ENCODE data around the gene TERT. TPM values are rescaled to one million over a fixed set of nuclear protein-coding genes. Genes with fewer than 3 reads are reported as not detected.
"Not testable (repeated sequence)": the region's sequence is repeated elsewhere in the genome, so short reads cannot be mapped to it uniquely, and the experiment has no call there.

Gene TERT
- total RNA-seq, 2 experiments from 2014 or later = 156 to 198 TPM

- H3K36me3 ChIP-seq (ENCODE audit: insufficient read depth, low read length) = peaks cover 90% of the 10 kb centered on the region
- ChIA-PET POLR2A (interaction anchor here (1.3 kb wide), 1 partner anchor 40 kb away, joined by 3 read pairs; no protein-coding TSS in a partner anchor), CTCF (ENCODE audit: unreplicated experiment) (interaction anchor here (0.6 kb wide), 1 partner anchor 210 kb away, joined by 3 read pairs; no protein-coding TSS in a partner anchor)
- TF ChIP-seq EZH2phosphoT487 (IDR thresholded peaks at IDR 0.05; ENCODE audit: borderline replicate concordance, low read depth, low read length) = no peak
- TF ChIP-seq, protein P1, sequence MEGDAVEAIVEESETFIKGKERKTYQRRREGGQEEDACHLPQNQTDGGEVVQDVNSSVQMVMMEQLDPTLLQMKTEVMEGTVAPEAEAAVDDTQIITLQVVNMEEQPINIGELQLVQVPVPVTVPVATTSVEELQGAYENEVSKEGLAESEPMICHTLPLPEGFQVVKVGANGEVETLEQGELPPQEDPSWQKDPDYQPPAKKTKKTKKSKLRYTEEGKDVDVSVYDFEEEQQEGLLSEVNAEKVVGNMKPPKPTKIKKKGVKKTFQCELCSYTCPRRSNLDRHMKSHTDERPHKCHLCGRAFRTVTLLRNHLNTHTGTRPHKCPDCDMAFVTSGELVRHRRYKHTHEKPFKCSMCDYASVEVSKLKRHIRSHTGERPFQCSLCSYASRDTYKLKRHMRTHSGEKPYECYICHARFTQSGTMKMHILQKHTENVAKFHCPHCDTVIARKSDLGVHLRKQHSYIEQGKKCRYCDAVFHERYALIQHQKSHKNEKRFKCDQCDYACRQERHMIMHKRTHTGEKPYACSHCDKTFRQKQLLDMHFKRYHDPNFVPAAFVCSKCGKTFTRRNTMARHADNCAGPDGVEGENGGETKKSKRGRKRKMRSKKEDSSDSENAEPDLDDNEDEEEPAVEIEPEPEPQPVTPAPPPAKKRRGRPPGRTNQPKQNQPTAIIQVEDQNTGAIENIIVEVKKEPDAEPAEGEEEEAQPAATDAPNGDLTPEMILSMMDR (conservative IDR thresholded peaks at IDR 0.05; ENCODE audit: low read length) = no peak
- no peak overlapping the region for H3K4me2 ChIP-seq (ENCODE audit: low read length)
- no peak overlapping the region for H3K27ac ChIP-seq (ENCODE audit: low read depth, low read length, poor library complexity, severe bottlenecking)
- BruUV-seq (replicated peaks) = no TSS peak
- no peaks in the 10 kb centered on the region for H3K9me2 ChIP-seq (ENCODE audit: insufficient read depth, low read length)
- DNase-seq (ENCODE audit: low spot score) = no peak
- peaks cover 4% of the 10 kb centered on the region; the same call in 1 of the 2 replicates for H4K20me1 ChIP-seq (ENCODE audit: insufficient read depth, low read length)
- no peaks in the 10 kb centered on the region for H3K4me1 ChIP-seq (ENCODE audit: insufficient read depth, low read length, poor library complexity, severe bottlenecking)
- peaks cover 55% of the 10 kb centered on the region for H3K79me2 ChIP-seq (ENCODE audit: insufficient read depth, low read depth, low read length)
- no peak overlapping the region for H2AFZ ChIP-seq (ENCODE audit: low read length)
- intact Hi-C loops (cut with micrococcal nuclease; ENCODE audit: unreplicated experiment) = no loop called here
- no peaks in the 10 kb centered on the region for H3K9me3 ChIP-seq (ENCODE audit: low read length)
- H3K4me3 ChIP-seq (ENCODE audit: low read depth, low read length, poor library complexity, severe bottlenecking) = no peak overlapping the region
Observed at GRCh38 chr5:1277331-1277730, 17.5 kb downstream of the TERT start.

DNA sequence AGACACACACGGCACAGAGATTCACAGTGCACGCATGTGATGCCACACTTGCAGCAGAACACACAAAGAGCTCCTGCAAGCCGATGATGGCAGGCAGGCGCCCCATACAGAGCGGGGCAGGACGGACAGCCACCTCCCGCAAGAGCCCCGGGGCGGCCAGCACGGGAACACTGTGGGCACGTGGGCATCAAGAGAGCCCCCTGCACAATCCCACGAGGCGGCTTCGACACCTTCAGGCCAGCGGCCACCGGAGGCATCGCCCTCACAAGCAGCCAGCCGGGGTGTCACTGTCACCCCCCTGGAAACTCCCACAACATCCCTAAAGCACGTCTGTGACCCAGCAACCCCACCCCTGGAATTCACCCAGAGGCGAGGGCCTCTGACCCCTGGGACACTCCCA lies 17.9 kb downstream of the TERT start:
- H3K27ac ChIP-seq (ENCODE audit: low read depth, low read length, poor library complexity, severe bottlenecking) = no peak overlapping the region
- DNase-seq (ENCODE audit: low spot score) = no peak
- peaks cover 4% of the 10 kb centered on the region; the same call in 1 of the 2 replicates for H4K20me1 ChIP-seq (ENCODE audit: insufficient read depth, low read length)
- POLR2A ChIA-PET = interaction anchor here (1.3 kb wide), 1 partner anchor 40 kb away, joined by 3 read pairs; no protein-coding TSS in a partner anchor
- CTCF ChIA-PET (ENCODE audit: unreplicated experiment) = interaction anchor here (0.6 kb wide), 1 partner anchor 210 kb away, joined by 3 read pairs; no protein-coding TSS in a partner anchor
- no peaks in the 10 kb centered on the region for H3K9me3 ChIP-seq (ENCODE audit: low read length)
- no peaks in the 10 kb centered on the region for H3K9me2 ChIP-seq (ENCODE audit: insufficient read depth, low read length)
- no peak overlapping the region for H2AFZ ChIP-seq (ENCODE audit: low read length)
- peaks cover 90% of the 10 kb centered on the region for H3K36me3 ChIP-seq (ENCODE audit: insufficient read depth, low read length)
- no TSS peak for BruUV-seq (replicated peaks)
- H3K79me2 ChIP-seq (ENCODE audit: insufficient read depth, low read depth, low read length) = peaks cover 51% of the 10 kb centered on the region
- H3K4me3 ChIP-seq (ENCODE audit: low read depth, low read length, poor library complexity, severe bottlenecking) = no peak overlapping the region
- intact Hi-C loops (cut with micrococcal nuclease; ENCODE audit: unreplicated experiment) = no loop called here
- H3K4me2 ChIP-seq (ENCODE audit: low read length) = no peak overlapping the region
- H3K4me1 ChIP-seq (ENCODE audit: insufficient read depth, low read length, poor library complexity, severe bottlenecking) = no peaks in the 10 kb centered on the region
- TF ChIP-seq, protein P1 (conservative IDR thresholded peaks at IDR 0.05; ENCODE audit: low read length) = no peak
- no peak for TF ChIP-seq EZH2phosphoT487 (IDR thresholded peaks at IDR 0.05; ENCODE audit: borderline replicate concordance, low read depth, low read length)

DNA sequence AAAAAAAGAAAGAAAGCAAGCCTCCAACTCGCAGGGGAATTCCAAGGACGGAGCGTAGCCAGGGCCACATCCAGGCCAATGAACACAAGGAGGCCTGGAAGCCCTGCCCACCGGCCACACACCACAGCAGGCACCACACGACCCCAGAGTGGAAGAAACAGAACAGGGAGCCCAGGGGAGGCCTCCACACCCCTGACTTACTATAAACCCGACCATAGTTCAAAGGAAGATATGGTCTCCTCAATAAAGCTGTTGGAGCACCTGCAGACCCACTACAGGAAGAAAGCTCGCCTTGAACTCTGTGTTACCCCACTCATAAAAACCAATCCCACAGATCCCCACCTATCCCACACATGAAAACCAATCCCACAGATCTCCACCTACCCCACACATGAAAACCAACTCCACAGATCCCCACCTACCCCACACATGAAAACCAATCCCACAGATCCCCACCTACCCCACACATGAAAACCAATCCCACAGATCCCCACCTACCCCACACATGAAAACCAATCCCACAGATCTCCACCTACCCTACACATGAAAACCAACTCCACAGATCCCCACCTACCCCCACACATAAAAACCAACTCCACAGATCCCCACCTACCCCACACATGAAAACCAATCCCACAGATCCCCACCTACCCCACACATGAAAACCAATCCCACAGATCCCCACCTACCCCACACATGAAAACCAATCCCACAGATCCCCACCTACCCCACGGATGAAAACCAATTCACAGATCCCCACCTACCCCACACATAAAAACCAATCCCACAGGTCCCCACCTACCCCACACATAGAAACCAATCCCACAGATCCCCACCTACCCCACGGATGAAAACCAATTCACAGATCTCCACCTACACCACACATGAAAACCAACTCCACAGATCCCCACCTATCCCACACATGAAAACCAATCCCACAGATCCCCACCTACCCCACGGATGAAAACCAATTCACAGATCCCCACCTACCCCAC lies 19.2 kb downstream of the TERT start:
- H3K4me2 ChIP-seq (ENCODE audit: low read length); H4K20me1 ChIP-seq (ENCODE audit: insufficient read depth, low read length); DNase-seq (ENCODE audit: low spot score); CTCF ChIA-PET (ENCODE audit: unreplicated experiment); BruUV-seq (replicated peaks); H2AFZ ChIP-seq (ENCODE audit: low read length); H3K9me3 ChIP-seq (ENCODE audit: low read length); POLR2A ChIA-PET; H3K4me3 ChIP-seq (ENCODE audit: low read depth, low read length, poor library complexity, severe bottlenecking); intact Hi-C loops (cut with micrococcal nuclease; ENCODE audit: unreplicated experiment); H3K4me1 ChIP-seq (ENCODE audit: insufficient read depth, low read length, poor library complexity, severe bottlenecking); H3K27ac ChIP-seq (ENCODE audit: low read depth, low read length, poor library complexity, severe bottlenecking); H3K9me2 ChIP-seq (ENCODE audit: insufficient read depth, low read length): not testable (repeated sequence)
- H3K36me3 ChIP-seq (ENCODE audit: insufficient read depth, low read length) = peaks cover 90% of the 10 kb centered on the region
- peaks cover 39% of the 10 kb centered on the region for H3K79me2 ChIP-seq (ENCODE audit: insufficient read depth, low read depth, low read length)
